Memory B cell (primary cell): Measurements from ENCODE around the gene INTS2.
"Not testable (repeated sequence)": the region's sequence is repeated elsewhere in the genome, so short reads cannot be mapped to it uniquely, and the experiment has no call there.

Experiments used
- ATAC-seq: fragments of 150-1000 bp; cut with Tn5 transposase; 2 replicates; pipeline ENCODE4 v1.10.0; 2021; ENCODE audit warnings: low read depth, mild to moderate bottlenecking, moderate library complexity
- DNase-seq, 2 donors: peaks; one replicate each; pipeline ENCODE4 v3.0.0; 2022; ENCODE audit warnings: low spot score in 2 of 2
- H3K27ac Mint-ChIP-seq: one replicate; pipeline ENCODE4 v1.8.0; 2022; ENCODE audit warnings: mild to moderate bottlenecking, moderate library complexity, mixed read lengths
- H3K27me3 Mint-ChIP-seq: one replicate; pipeline ENCODE4 v1.8.0; 2022; ENCODE audit warnings: mixed read lengths
- H3K36me3 Mint-ChIP-seq: one replicate; pipeline ENCODE4 v1.8.0; 2022; ENCODE audit warnings: mild to moderate bottlenecking, mixed read lengths
- H3K4me1 Mint-ChIP-seq: one replicate; pipeline ENCODE4 v1.8.0; 2022; ENCODE audit warnings: mixed read lengths
- H3K4me3 Mint-ChIP-seq: one replicate; pipeline ENCODE4 v1.8.0; 2022; ENCODE audit warnings: mild to moderate bottlenecking, moderate library complexity, mixed read lengths
- H3K9me3 Mint-ChIP-seq: one replicate; pipeline ENCODE4 v1.8.0; 2022; ENCODE audit warnings: mixed read lengths

Gene INTS2

DNA sequence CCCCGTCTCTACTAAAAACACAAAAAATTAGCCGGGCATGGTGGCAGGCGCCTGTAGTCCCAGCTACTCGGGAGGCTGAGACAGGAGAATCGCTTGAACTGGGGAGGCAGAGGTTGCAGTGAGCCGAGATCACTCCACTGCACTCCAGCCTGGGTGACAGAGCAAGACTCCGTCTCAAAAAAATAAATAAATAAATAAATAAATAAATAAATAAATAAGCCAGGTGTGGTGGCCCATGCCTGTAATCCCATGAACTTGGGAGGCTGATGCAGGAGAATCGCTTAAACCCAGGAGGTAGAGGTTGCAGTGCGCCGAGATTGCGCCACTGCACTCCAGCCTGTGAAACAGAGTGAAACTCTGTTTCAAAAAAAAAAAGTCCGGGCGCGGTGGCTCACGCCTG is 12.6 kb downstream of the INTS2 start:
- ATAC-seq: not testable (repeated sequence)

DNA sequence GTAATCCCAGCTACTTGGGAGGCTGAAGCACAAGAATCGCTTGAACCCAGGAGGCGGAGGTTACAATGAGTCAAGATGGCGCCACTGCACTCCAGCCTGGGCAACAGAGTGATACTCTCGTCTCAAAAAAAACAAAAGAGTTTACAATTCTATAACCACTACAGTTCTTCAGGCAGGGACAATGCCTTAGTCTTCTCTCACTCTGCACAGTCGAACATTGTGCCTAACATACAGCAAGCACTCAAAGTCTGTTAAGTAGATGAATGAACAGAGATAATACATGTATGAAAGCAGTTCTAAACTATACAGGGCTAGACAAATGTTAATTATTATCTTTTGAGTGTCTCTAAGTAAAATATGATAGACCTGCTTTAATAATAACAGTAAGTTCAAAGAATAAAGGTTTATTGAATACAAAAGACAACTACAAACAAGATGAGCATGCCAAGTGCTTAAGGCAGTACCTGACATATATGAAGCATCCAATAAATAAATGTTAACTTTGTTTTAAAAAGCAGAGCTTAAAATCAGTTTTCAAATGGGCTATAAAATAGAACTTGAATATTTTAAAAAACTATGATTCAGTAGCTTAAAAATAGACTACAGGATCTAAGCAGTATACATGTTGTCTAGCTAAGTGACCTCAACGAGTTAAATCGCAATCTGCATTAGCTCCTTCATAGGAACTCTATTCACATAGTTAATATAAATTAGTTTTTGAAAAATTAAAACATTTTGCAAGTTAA is 19.3 kb downstream of the INTS2 start:
- Mint-ChIP-seq H3K27me3 (no peaks in the 10 kb centered on the region), H3K4me1 (peaks cover 3% of the 10 kb centered on the region), H3K27ac (no peak overlapping the region), H3K36me3 (peaks cover 24% of the 10 kb centered on the region), H3K4me3 (no peak overlapping the region), H3K9me3 (no peaks in the 10 kb centered on the region)
- no peak for ATAC-seq
- DNase-seq: no peak

More for the DNA sequence above, 12.6 kb downstream of the INTS2 start:
- H3K36me3 Mint-ChIP-seq: peaks cover 29% of the 10 kb centered on the region
- not testable (repeated sequence) for H3K4me3 Mint-ChIP-seq, DNase-seq, H3K27ac Mint-ChIP-seq, H3K4me1 Mint-ChIP-seq, H3K27me3 Mint-ChIP-seq, H3K9me3 Mint-ChIP-seq

DNA sequence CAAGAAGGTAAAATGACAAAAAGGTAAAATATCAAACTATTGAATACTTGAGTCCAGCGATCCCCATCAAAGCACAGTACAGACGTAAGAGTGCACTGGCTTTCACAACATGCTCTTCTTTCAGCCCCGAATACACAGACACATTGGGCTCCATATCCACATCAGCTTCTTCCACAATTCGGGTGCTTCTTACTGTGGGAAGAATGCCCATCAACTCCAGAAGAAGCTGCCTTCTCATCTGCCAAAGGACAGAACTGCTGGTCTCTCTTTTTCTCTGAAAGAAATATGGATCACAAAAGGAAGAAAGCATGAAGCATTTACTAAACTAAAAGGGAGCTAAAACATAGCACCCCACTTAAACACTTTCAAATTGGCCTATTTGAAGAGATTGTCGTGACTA is 20.4 kb downstream of the INTS2 start:
- Mint-ChIP-seq H3K4me1 (peaks cover 3% of the 10 kb centered on the region), H3K27ac (peak overlapping the region; percentile 28), H3K36me3 (peaks cover 28% of the 10 kb centered on the region), H3K27me3 (no peaks in the 10 kb centered on the region), H3K4me3 (no peak overlapping the region), H3K9me3 (no peaks in the 10 kb centered on the region)
- ATAC-seq (no peak), DNase-seq (no peak)

- peak overlapping the region; percentile 49 for H3K4me3 Mint-ChIP-seq
- peak overlapping the region; percentile 72 for H3K27ac Mint-ChIP-seq
- no peaks in the 10 kb centered on the region for H3K27me3 Mint-ChIP-seq
- DNase-seq (peak in 1 of 2 donors; percentile 3), ATAC-seq (peak; percentile 93)
- H3K9me3 Mint-ChIP-seq: no peaks in the 10 kb centered on the region
- H3K36me3 Mint-ChIP-seq: peaks cover 20% of the 10 kb centered on the region
- H3K4me1 Mint-ChIP-seq: peaks cover 3% of the 10 kb centered on the region
Measured at GRCh38 chr17:61904094-61904710, 23.6 kb downstream of the INTS2 start.

DNA sequence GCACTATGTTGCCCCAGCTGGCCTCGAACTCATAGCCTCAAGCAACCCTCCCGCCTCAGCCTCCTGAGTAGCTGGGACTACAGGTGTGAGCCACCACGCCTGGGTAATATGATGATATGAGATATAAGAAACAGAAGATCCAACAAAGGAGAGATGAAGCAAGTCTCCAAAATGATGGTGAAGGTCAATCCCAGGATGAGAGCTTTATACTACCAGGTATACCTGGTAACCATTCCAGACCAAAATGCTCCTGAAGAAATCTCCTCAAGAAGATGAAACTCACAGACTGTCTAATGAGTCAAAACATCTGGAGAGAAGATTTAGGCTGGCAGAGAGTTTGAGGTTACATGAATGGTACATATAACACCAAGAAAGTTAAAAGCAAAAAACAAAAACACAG is 24.5 kb downstream of the INTS2 start:
- no peak overlapping the region for H3K4me3 Mint-ChIP-seq
- DNase-seq (no peak), ATAC-seq (no peak)
- peaks cover 3% of the 10 kb centered on the region for H3K4me1 Mint-ChIP-seq
- H3K27ac Mint-ChIP-seq: peak overlapping the region; percentile 72
- no peaks in the 10 kb centered on the region for H3K27me3 Mint-ChIP-seq
- H3K9me3 Mint-ChIP-seq: no peaks in the 10 kb centered on the region
- H3K36me3 Mint-ChIP-seq: peaks cover 20% of the 10 kb centered on the region

DNA sequence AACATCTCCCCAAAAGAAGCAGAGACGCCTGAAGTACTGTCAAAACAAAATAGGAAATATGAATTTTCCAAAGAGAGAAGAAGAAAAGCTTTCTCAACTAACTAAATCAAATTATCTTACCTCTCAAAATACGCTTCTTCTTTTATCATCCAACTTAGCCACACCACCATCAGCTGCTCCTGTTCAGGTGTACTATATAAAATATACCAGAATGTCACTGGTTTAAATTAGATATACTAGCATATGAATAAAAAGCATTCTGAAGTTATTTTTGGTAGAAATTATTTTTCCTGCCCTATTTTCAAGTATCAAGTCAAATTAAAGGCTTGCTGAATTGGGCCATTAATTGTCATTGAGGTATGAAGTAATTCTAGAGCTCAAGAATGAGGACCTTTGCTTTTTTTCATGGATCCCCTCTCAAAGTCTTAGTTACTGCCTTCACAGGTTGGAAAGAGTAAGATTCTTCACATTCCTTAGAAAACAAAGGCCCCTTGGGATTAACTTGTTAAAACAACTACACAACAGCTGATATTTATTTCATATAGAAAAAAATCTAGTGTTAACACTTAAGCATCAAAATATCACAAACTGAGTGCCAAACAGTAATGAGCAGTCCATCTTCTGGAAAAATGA is 30.1 kb downstream of the INTS2 start:
- Mint-ChIP-seq H3K4me3 (no peak overlapping the region), H3K27me3 (no peaks in the 10 kb centered on the region), H3K9me3 (no peaks in the 10 kb centered on the region), H3K36me3 (peaks cover 14% of the 10 kb centered on the region), H3K4me1 (no peaks in the 10 kb centered on the region), H3K27ac (no peak overlapping the region)
- ATAC-seq: no peak
- DNase-seq: no peak

- H3K36me3 Mint-ChIP-seq: peaks cover 15% of the 10 kb centered on the region
- DNase-seq (no peak), ATAC-seq (no peak)
- H3K27ac Mint-ChIP-seq: no peak overlapping the region
- H3K27me3 Mint-ChIP-seq: no peaks in the 10 kb centered on the region
- no peaks in the 10 kb centered on the region for H3K4me1 Mint-ChIP-seq
- H3K9me3 Mint-ChIP-seq: no peaks in the 10 kb centered on the region
- H3K4me3 Mint-ChIP-seq: no peak overlapping the region
Measured at GRCh38 chr17:61895391-61895790, 32.4 kb downstream of the INTS2 start.

DNA sequence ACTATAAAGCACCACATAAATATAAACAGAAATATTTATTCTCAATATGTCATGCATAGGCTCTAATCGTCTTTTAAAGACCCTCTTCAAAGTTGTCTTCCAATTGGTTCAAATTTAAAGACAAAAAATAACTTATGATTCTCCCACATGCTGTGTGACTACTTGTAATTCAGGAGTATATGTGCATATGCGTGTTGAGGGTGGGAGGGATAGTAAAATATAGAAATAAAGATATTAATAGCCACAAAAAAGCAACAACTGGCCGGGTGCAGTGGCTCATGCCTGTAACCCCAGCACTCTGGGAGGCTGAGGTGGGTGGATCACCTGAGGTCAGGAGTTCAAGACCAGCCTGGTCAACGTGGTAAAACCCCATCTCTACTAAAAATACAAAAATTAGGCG is 33.5 kb downstream of the INTS2 start:
- DNase-seq, H3K27me3 Mint-ChIP-seq, H3K9me3 Mint-ChIP-seq, H3K4me1 Mint-ChIP-seq, H3K4me3 Mint-ChIP-seq, ATAC-seq, H3K27ac Mint-ChIP-seq: not testable (repeated sequence)
- H3K36me3 Mint-ChIP-seq: peaks cover 12% of the 10 kb centered on the region

GRCh38 chr17:61887733-61888132 is 40.0 kb downstream of the INTS2 start:
- DNase-seq, H3K9me3 Mint-ChIP-seq, H3K27ac Mint-ChIP-seq, ATAC-seq, H3K4me1 Mint-ChIP-seq, H3K4me3 Mint-ChIP-seq, H3K27me3 Mint-ChIP-seq: not testable (repeated sequence)
- H3K36me3 Mint-ChIP-seq: peaks cover 18% of the 10 kb centered on the region

DNA sequence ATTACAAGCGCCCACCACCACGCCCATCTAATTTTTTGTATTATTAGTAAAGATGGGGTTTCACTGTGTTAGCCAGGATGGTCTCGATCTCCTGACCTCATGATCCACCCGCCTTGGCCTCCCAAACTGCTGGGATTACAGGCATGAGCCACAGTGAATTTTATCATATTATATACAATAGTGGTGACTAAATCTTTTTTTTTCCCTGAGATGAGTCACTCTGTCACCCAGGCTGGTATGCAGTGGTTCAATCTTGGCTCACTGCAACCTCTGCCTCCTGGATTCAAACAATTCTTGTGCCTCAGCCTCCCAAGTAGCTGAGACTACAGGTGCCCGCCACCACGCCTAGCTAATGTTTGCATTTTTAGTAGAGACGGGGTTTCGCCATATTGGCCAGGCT is 41.9 kb downstream of the INTS2 start:
- H3K9me3 Mint-ChIP-seq, H3K4me3 Mint-ChIP-seq, DNase-seq, H3K4me1 Mint-ChIP-seq, H3K27me3 Mint-ChIP-seq, ATAC-seq, H3K27ac Mint-ChIP-seq: not testable (repeated sequence)
- H3K36me3 Mint-ChIP-seq: peaks cover 21% of the 10 kb centered on the region

DNA sequence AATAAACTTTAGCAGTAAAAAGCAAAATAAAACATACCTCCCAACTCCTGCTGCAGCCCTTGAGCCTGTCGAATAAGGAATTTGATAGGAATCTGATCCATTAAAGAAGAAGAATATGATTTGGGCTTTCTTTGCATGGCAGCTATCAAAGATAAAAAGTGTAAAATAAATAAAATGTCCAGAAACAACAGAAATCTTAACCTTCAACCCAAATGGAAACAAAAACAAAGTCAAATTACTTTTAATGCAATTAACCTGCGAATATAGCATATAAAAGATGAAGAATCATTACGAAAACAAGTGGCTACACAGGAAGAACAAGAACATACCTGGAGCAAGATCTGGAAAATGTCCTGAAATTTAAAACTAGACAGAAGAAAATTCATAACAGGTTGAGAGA is 42.9 kb downstream of the INTS2 start:
- no peak for DNase-seq
- Mint-ChIP-seq H3K27ac (no peak overlapping the region), H3K4me3 (no peak overlapping the region), H3K4me1 (no peaks in the 10 kb centered on the region), H3K9me3 (no peaks in the 10 kb centered on the region), H3K36me3 (peaks cover 22% of the 10 kb centered on the region), H3K27me3 (no peaks in the 10 kb centered on the region)
- ATAC-seq: no peak

GRCh38 chr17:61880589-61881102 is 47.1 kb downstream of the INTS2 start:
- no peaks in the 10 kb centered on the region for H3K4me1 Mint-ChIP-seq
- peaks cover 15% of the 10 kb centered on the region for H3K36me3 Mint-ChIP-seq
- no peak overlapping the region for H3K4me3 Mint-ChIP-seq
- H3K27ac Mint-ChIP-seq: no peak overlapping the region
- no peak for ATAC-seq
- no peak for DNase-seq
- H3K27me3 Mint-ChIP-seq: no peaks in the 10 kb centered on the region
- no peaks in the 10 kb centered on the region for H3K9me3 Mint-ChIP-seq

DNA sequence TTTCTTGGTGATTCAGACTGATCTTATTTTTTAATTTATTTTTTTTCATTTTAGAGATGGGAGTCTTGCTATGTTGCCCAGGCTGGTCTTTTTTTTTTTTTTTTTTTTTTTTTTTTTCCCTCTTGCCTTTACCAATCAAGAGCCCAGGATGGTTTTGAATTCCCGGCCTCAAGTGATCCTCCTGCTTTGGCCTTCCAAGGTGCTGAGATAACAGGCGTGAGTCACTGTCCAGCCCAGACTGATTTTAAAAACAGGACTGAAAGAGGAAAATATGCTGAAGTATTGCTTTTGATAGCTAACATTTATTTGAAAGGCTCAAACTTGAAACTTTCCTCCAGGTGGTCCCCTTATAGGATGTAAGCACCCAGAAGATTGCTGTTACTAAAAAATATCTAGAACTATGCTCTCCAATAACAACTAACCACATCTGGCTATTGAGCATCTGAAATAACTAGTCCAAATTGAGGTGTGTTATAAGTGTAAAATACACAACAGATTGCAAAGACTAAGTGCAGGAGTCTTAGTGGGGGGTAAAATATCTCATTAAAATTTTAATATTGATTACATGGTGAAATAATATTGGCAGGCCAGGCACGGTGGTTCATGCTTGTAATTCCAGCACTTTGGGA is 48.7 kb downstream of the INTS2 start:
- H3K4me1 Mint-ChIP-seq: peaks cover under 1% of the 10 kb centered on the region
- ATAC-seq: no peak
- no peak overlapping the region for H3K4me3 Mint-ChIP-seq
- H3K27me3 Mint-ChIP-seq: no peaks in the 10 kb centered on the region
- peaks cover 13% of the 10 kb centered on the region for H3K36me3 Mint-ChIP-seq
- DNase-seq: no peak
- H3K27ac Mint-ChIP-seq: no peak overlapping the region
- H3K9me3 Mint-ChIP-seq: no peaks in the 10 kb centered on the region

- ATAC-seq (no peak), DNase-seq (no peak)
- peaks cover 2% of the 10 kb centered on the region for H3K4me1 Mint-ChIP-seq
- peaks cover 16% of the 10 kb centered on the region for H3K36me3 Mint-ChIP-seq
- no peaks in the 10 kb centered on the region for H3K27me3 Mint-ChIP-seq
- H3K27ac Mint-ChIP-seq: no peak overlapping the region
- H3K4me3 Mint-ChIP-seq: no peak overlapping the region
- no peaks in the 10 kb centered on the region for H3K9me3 Mint-ChIP-seq
Measured at GRCh38 chr17:61878520-61878919, 49.3 kb downstream of the INTS2 start.
